MM.1S (cell line): ENCODE results near the gene CDCP2.

ENCODE experiments used
- DNase-seq: peaks from one replicate; pipeline ENCODE4 v3.0.0-alpha.2; 2015
- H2AFZ ChIP-seq: fragments of 300-600 bp; sonication (generic); 2 replicates; pipeline ENCODE4 v1.6.0; 2016; ENCODE audit warnings: antibody characterized with exemption, low read length
- H3F3A ChIP-seq: fragments of 300-600 bp; sonication (generic); 2 replicates; pipeline ENCODE4 v1.6.1; 2016; ENCODE audit warnings: mild to moderate bottlenecking, antibody characterized with exemption, low read length, moderate library complexity, mixed read lengths; ENCODE audit not compliant: insufficient read depth
- H3K27ac ChIP-seq: fragments of 300-600 bp; sonication (generic); 2 replicates; pipeline ENCODE4 v1.5.1; 2016; ENCODE audit warnings: mild to moderate bottlenecking, low read length
- H3K27me3 ChIP-seq: fragments of 300-600 bp; sonication (generic); replicated peaks from 2 replicates; pipeline ENCODE4 v1.6.0; 2016; ENCODE audit warnings: low read length; ENCODE audit not compliant: insufficient read depth
- H3K36me3 ChIP-seq: fragments of 300-600 bp; sonication (generic); replicated peaks from 2 replicates; pipeline ENCODE4 v1.6.1; 2016; ENCODE audit warnings: mild to moderate bottlenecking, low read length, mixed read lengths; ENCODE audit not compliant: insufficient read depth
- H3K4me1 ChIP-seq: fragments of 300-600 bp; sonication (generic); 2 replicates; pipeline ENCODE4 v1.6.1; 2016; ENCODE audit warnings: low read length, mixed read lengths
- H3K4me2 ChIP-seq: fragments of 300-600 bp; sonication (generic); 2 replicates; pipeline ENCODE4 v1.6.0; 2016; ENCODE audit warnings: low read depth, low read length
- H3K4me3 ChIP-seq: fragments of 300-600 bp; sonication (generic); 2 replicates; pipeline ENCODE4 v1.5.1; 2016; ENCODE audit warnings: low read length, mixed read lengths
- H3K79me2 ChIP-seq: fragments of 300-600 bp; sonication (generic); 2 replicates; pipeline ENCODE4 v1.6.1; 2016; ENCODE audit warnings: mixed run types, low read length, mixed read lengths
- H3K9ac ChIP-seq: fragments of 300-600 bp; sonication (generic); 2 replicates; pipeline ENCODE4 v1.6.1; 2016; ENCODE audit warnings: low read length, mixed read lengths
- H3K9me2 ChIP-seq: fragments of 300-600 bp; sonication (generic); replicated peaks from 2 replicates; pipeline ENCODE4 v1.6.1; 2016; ENCODE audit warnings: mild to moderate bottlenecking, low read length, mixed read lengths; ENCODE audit not compliant: insufficient read depth
- H3K9me3 ChIP-seq: fragments of 300-600 bp; sonication (generic); replicated peaks from 2 replicates; pipeline ENCODE4 v1.6.1; 2016; ENCODE audit warnings: mild to moderate bottlenecking, low read length, mixed read lengths; ENCODE audit not compliant: insufficient read depth
- H4K20me1 ChIP-seq: fragments of 300-600 bp; sonication (generic); 2 replicates; pipeline ENCODE4 v1.6.1; 2016; ENCODE audit warnings: mild to moderate bottlenecking, low read length, moderate library complexity, mixed read lengths; ENCODE audit not compliant: insufficient read depth
- CTCF ChIP-seq: fragments of 300-600 bp; sonication (generic); IDR thresholded peaks from 2 replicates; pipeline ENCODE4 v1.5.1; 2016; ENCODE audit warnings: antibody characterized with exemption, low read length, mixed read lengths
- EZH2 ChIP-seq: fragments of 300-600 bp; sonication (generic); optimal IDR thresholded peaks from 2 replicates; pipeline ENCODE3; 2017; ENCODE audit warnings: low read depth, mild to moderate bottlenecking, antibody characterized with exemption, low read length, mixed read lengths
- EZH2phosphoT487 ChIP-seq: fragments of 300-600 bp; sonication (generic); IDR thresholded peaks from 2 replicates; pipeline ENCODE4 v1.6.1; 2018; ENCODE audit warnings: antibody characterized with exemption, low read length

Gene CDCP2

GRCh38 chr1:54174106-54174505 is 21.3 kb upstream of the CDCP2 start:
- H2AFZ ChIP-seq = no peak overlapping the region
- H3K4me1 ChIP-seq = no peaks in the 10 kb centered on the region
- no peaks in the 10 kb centered on the region for H3F3A ChIP-seq
- no peaks in the 10 kb centered on the region for H3K27me3 ChIP-seq
- H3K9ac ChIP-seq = no peak overlapping the region
- no peak overlapping the region for H3K27ac ChIP-seq
- H3K4me2 ChIP-seq = no peak overlapping the region
- H3K4me3 ChIP-seq = no peak overlapping the region
- H4K20me1 ChIP-seq = no peaks in the 10 kb centered on the region
- TF ChIP-seq EZH2 = no peak
- no peak for TF ChIP-seq CTCF
- no peak for TF ChIP-seq EZH2phosphoT487
- no peaks in the 10 kb centered on the region for H3K9me2 ChIP-seq
- no peaks in the 10 kb centered on the region for H3K36me3 ChIP-seq
- H3K79me2 ChIP-seq = no peaks in the 10 kb centered on the region
- no peak for DNase-seq
- no peaks in the 10 kb centered on the region for H3K9me3 ChIP-seq

GRCh38 chr1:54173681-54174080 is 20.9 kb upstream of the CDCP2 start:
- H3K36me3 ChIP-seq = no peaks in the 10 kb centered on the region
- no peak for TF ChIP-seq EZH2
- no peak for TF ChIP-seq EZH2phosphoT487
- no peak for TF ChIP-seq CTCF
- H3K27ac ChIP-seq = no peak overlapping the region
- H4K20me1 ChIP-seq = no peaks in the 10 kb centered on the region
- H3K4me3 ChIP-seq = no peak overlapping the region
- H3K79me2 ChIP-seq = no peaks in the 10 kb centered on the region
- H3K4me1 ChIP-seq = no peaks in the 10 kb centered on the region
- no peak overlapping the region for H3K9ac ChIP-seq
- no peaks in the 10 kb centered on the region for H3K9me3 ChIP-seq
- no peaks in the 10 kb centered on the region for H3K9me2 ChIP-seq
- no peak for DNase-seq
- no peaks in the 10 kb centered on the region for H3F3A ChIP-seq
- no peak overlapping the region for H2AFZ ChIP-seq
- no peak overlapping the region for H3K4me2 ChIP-seq
- H3K27me3 ChIP-seq = no peaks in the 10 kb centered on the region

GRCh38 chr1:54172614-54173599 is 20.1 kb upstream of the CDCP2 start:
- no peak overlapping the region for H2AFZ ChIP-seq
- TF ChIP-seq EZH2phosphoT487 (no peak), CTCF (no peak), EZH2 (no peak)
- no peaks in the 10 kb centered on the region for H3K36me3 ChIP-seq
- H3K27me3 ChIP-seq = no peaks in the 10 kb centered on the region
- no peak overlapping the region for H3K9ac ChIP-seq
- H3K9me3 ChIP-seq = no peaks in the 10 kb centered on the region
- no peaks in the 10 kb centered on the region for H3F3A ChIP-seq
- no peak for DNase-seq
- no peak overlapping the region for H3K27ac ChIP-seq
- H4K20me1 ChIP-seq = no peaks in the 10 kb centered on the region
- H3K79me2 ChIP-seq = no peaks in the 10 kb centered on the region
- no peak overlapping the region for H3K4me3 ChIP-seq
- no peak overlapping the region for H3K4me2 ChIP-seq
- H3K9me2 ChIP-seq = no peaks in the 10 kb centered on the region
- H3K4me1 ChIP-seq = no peaks in the 10 kb centered on the region
